NCI-H1417 (cell line): ENCODE data around the gene TUBE1.

ENCODE experiments used
- DNase-seq, 3 experiments: peaks; one replicate each; lab custom pipeline; 2025; lab: John Stamatoyannopoulos, UW

Gene TUBE1

GRCh38 chr6:112033791-112034615, 53.3 kb downstream of the TUBE1 start:
- peak in 1 of 3 experiments; percentile 22 for DNase-seq

GRCh38 chr6:112032728-112033127, 54.6 kb downstream of the TUBE1 start:
- no peak for DNase-seq

- DNase-seq: no peak
Measured at GRCh38 chr6:112031960-112032359, 55.3 kb downstream of the TUBE1 start.

DNA sequence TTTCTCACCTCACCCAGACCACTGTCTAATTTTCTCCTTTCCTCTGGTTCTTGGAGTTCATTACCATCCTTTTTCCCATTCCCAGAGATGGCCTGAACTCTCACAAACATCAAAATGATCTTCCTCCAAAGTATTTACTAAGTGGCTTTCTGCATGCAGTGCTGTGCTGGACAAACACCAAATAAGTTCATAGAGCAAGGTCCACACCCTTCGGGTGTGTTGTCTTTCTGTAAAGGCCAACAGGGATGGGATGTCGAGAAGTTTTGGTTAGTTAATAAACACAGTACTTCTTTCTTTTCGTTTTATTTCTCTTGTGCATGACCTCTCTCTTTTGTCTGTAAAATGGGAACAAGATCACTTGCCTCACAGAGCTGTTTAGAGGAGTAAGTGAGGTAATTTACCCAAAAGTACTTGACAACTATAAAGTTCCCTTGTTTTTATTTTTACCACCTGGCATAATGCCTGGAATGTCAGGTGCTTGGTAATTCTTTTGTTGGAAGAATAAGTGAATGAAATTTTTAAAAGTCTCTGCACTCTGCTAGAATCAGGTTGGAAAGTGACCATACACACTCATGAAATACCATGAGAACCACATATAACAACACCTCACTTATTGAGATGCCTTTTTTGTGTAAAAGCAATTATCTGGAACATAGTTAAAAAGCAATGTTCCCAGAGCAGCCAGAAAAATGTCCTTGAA, 56.2 kb downstream of the TUBE1 start:
- DNase-seq: no peak

DNA sequence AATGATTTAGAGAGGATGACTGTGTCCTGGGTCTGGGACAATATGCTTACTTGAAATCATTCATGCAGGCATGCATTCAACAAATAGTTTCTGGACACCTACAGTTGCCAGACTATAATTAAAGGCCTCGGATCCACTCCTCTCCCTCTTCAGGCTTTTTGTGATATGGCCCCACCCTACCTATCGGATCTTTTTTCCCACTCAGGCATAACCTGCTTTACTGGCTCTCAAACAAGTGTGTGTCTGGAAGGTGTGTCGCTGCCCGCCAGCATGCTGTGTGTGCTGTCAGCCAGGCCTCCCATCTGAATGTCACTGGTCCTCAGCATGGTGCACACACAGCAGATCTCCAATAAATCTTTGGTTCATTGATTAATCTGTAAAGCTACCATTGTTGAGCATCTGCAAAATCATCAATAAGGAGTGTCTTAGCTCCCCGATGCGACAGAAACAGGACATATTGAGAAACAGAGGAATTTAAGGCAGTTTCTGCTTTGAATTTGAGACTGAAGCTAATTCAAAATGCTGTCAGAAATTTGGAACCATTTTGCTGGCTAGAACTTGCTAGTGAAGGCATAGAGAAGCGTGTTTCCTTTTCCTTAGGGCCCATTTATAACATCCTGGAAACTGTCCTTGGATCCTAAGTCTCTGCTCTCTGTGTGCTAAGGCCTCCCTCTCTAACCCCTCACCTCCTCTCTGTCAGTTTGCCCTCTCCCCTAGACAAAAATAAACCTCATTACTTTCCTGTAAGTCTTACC, 56.9 kb downstream of the TUBE1 start:
- DNase-seq: peak; percentile 26 to 55 (median 47)

DNA sequence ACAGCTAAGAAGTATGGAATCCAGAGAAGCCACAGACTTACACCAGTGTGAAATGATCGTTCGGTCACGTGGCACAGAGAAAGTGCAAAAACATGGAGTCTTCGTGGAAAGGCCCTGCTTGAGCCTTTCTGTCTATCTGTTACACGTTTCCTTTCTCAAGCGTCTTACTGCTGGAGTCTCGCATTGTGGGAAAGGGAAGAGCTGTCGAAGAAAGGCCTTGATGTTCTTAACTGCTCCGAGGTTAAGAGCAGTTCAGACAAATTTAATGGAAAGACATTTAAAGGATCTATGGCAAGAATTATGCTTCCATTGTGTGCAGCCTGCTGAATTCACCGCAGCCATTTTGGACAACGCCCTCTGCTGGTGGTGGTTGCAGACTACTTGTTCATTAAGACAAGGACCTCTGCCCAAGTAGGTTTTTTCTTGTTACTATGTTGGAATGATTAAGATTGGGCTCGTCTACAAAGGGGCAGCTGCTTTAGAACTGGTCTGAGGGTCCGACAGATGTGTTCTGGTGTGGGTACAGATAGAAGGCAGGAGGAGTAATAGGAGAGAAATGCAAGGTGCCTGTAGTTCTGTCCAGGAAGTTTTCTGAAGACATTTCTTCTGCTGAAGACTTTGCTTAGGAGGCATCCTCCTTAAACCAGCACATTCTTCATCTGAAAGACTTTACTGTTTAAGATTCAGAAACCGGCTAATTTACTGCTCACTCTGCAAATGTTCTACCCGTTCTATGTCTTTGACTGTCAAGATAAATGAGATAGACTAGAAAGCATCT, 58.0 kb downstream of the TUBE1 start:
- DNase-seq: peak; percentile 10 to 73 (median 70)

- DNase-seq: no peak
Measured at GRCh38 chr6:112027942-112028674, 59.2 kb downstream of the TUBE1 start.

GRCh38 chr6:112026933-112027332, 60.3 kb downstream of the TUBE1 start:
- no peak for DNase-seq

- no peak for DNase-seq
Measured at GRCh38 chr6:112024464-112024863, 62.8 kb downstream of the TUBE1 start.

DNA sequence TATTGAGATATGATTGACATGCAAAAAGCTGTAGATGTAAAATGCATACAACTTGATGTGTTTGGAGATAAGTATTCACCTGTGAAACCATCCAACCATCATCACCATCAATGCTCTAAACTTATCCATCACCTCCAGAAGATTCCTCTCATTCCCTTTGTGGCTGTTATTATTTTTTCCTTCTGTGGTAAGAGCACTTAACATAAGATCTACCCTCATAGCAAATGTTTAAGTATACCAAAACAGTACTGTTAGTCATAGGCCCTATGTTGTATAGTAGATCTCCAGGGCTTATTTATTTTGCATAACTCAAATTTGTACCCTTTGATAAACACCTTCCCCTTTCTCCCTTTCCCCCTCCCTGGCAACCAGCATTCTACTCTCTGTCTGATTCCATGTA, 64.5 kb downstream of the TUBE1 start:
- no peak for DNase-seq

DNA sequence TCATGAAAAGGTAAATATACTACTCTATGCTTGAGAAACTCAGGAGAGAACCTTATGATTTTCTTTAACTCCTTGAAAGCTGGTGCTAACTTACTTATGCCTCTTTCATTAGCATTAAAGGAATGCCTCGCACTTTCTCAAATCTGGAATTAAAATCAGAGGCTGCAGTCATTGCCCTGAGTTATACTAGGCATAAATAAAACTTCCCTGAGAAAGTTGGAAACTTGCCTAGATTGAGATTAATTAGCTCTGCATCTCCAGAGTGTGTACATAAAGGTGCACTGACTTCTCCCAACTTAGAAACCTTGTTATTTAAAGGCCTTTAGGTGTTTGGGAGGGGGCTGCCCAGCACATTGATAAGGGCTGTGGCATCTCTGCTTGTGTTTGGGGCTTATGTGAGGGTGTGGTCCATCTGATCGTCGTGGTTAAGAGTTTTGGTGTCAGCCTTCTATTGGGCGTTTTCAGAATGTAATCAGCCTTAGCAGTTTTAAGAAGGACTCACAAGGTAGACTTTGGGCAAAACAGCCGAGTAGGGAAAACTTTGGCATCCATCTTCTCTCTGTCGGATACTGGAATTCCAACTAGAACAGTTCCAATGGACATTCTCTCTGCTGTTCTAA, 65.5 kb downstream of the TUBE1 start:
- no peak for DNase-seq
